ENCODE measurements around the gene SLBP. TPM values are rescaled to one million over a fixed set of nuclear protein-coding genes. Genes with fewer than 3 reads are reported as not detected.
A peak's percentile ranks its signal among the peaks of the same experiment; 100 is the strongest.

The SLBP gene
- total and polyA plus RNA-seq, 3 donors from 2014 or later = 118 to 173 (median 137) TPM

GRCh38 chr4:1713003-1713851, 1.1 kb upstream of the SLBP start:
- Histone ChIP-seq H3K27me3 (no peaks in the 10 kb centered on the region), H3K4me3 (peak overlapping the region; percentile 93 to 95), H3K27ac (peak overlapping the region; percentile 96 to 100), H3K4me1 (peaks cover 37% of the 10 kb centered on the region), H3K36me3 (ENCODE audit: low read depth, missing control alignments) (no peaks in the 10 kb centered on the region), H3K9me3 (no peaks in the 10 kb centered on the region)
- WGBS, 2 donors = 24 to 48% methylated on average over 10 to 35 of the region's 35 CpGs
- no peak for TF ChIP-seq CTCF (IDR thresholded peaks at IDR 0.05)
- intact Hi-C loops (cut with DNase I; ENCODE audit: low total_unique reads) = loop anchor here (5.0 kb wide), 1 partner anchor 549 kb away; the partner anchor contains the start of gene MXD4
- DNase-seq = no peak

- TF ChIP-seq CTCF (IDR thresholded peaks at IDR 0.05) (no peak), POLR2A (IDR thresholded peaks at IDR 0.05) (no peak)
- Histone ChIP-seq H3K27me3 (no peaks in the 10 kb centered on the region), H3K36me3 (ENCODE audit: low read depth, missing control alignments) (no peaks in the 10 kb centered on the region), H3K4me3 (peak overlapping the region; percentile 93 to 95), H3K27ac (peak overlapping the region; percentile 96 to 100), H3K4me1 (peaks cover 37% of the 10 kb centered on the region), H3K9me3 (no peaks in the 10 kb centered on the region)
- intact Hi-C loops (cut with DNase I; ENCODE audit: low total_unique reads) = loop anchor here (5.0 kb wide), 1 partner anchor 551 kb away; the partner anchor contains the start of gene MXD4
- 0% methylated on average over 1 to 55 of the region's 85 CpGs for WGBS, 2 donors
- DNase-seq = peak; percentile 76
Measured at GRCh38 chr4:1711571-1712215, 426 bp downstream of the SLBP start.

GRCh38 chr4:1711055-1711570, 1.0 kb downstream of the SLBP start:
- no peak for DNase-seq
- no peaks in the 10 kb centered on the region for H3K27me3 ChIP-seq
- 8 to 10% methylated on average over 21 to 22 of the region's 22 CpGs for whole genome bisulfite sequencing, 2 donors
- peaks cover 37% of the 10 kb centered on the region for H3K4me1 ChIP-seq
- peak overlapping the region; percentile 93 to 95 for H3K4me3 ChIP-seq
- intact Hi-C loops (cut with DNase I; ENCODE audit: low total_unique reads) = loop anchor here (5.0 kb wide), 1 partner anchor 551 kb away; the partner anchor contains the start of gene MXD4
- no peaks in the 10 kb centered on the region for H3K36me3 ChIP-seq (ENCODE audit: low read depth, missing control alignments)
- peak overlapping the region; percentile 96 to 100 for H3K27ac ChIP-seq
- H3K9me3 ChIP-seq = no peaks in the 10 kb centered on the region
- no peak for TF ChIP-seq CTCF (IDR thresholded peaks at IDR 0.05)
- TF ChIP-seq POLR2A (IDR thresholded peaks at IDR 0.05) = no peak

GRCh38 chr4:1708581-1708980, 3.5 kb downstream of the SLBP start:
- Histone ChIP-seq H3K4me1 (peaks cover 30% of the 10 kb centered on the region), H3K36me3 (ENCODE audit: low read depth, missing control alignments) (no peaks in the 10 kb centered on the region), H3K27me3 (no peaks in the 10 kb centered on the region), H3K27ac (peak overlapping the region in 1 of 2 donors; percentile 37), H3K4me3 (no peak overlapping the region), H3K9me3 (no peaks in the 10 kb centered on the region)
- TF ChIP-seq POLR2A (IDR thresholded peaks at IDR 0.05) = no peak
- TF ChIP-seq CTCF (IDR thresholded peaks at IDR 0.05) = no peak
- no peak for DNase-seq
- WGBS, 2 donors = 51 to 63% methylated on average over 1 of the region's 1 CpG
- intact Hi-C loops (cut with DNase I; ENCODE audit: low total_unique reads) = no loop called here
